Measurements from ENCODE around the gene LCORL. TPM values are rescaled to one million over a fixed set of nuclear protein-coding genes. Genes with fewer than 3 reads are reported as not detected.
"Not testable (repeated sequence)": the region's sequence is repeated elsewhere in the genome, so short reads cannot be mapped to it uniquely, and the experiment has no call there.

LCORL gene
- total and polyA plus RNA-seq, 11 donors = 1.3 to 12.1 (median 5.8) TPM

GRCh38 chr4:17869327-17869726, 152.2 kb downstream of the LCORL start:
- Histone ChIP-seq H3K4me3 (no peak overlapping the region), H3K27me3 (no peaks in the 10 kb centered on the region), H3K27ac (no peak overlapping the region), H3K36me3 (no peaks in the 10 kb centered on the region), H3K9me3 (no peaks in the 10 kb centered on the region), H3K4me1 (no peaks in the 10 kb centered on the region)
- DNase-seq (no peak), ATAC-seq (no peak)
- WGBS, 4 donors = 81 to 88% (median 84%) methylated on average over 2 of the region's 2 CpGs
- TF ChIP-seq CTCF (IDR thresholded peaks at IDR 0.05) = no peak
- TF ChIP-seq POLR2A (IDR thresholded peaks at IDR 0.05) = no peak
- intact Hi-C loops (cut with DNase I) = no loop called here

GRCh38 chr4:17867276-17867675, 154.3 kb downstream of the LCORL start:
- DNase-seq = no peak

GRCh38 chr4:17866810-17867209, 154.7 kb downstream of the LCORL start:
- 79 to 91% (median 89%) methylated on average over 2 of the region's 2 CpGs for WGBS, 4 donors
- H3K9me3 ChIP-seq = peaks cover 0 to 21% (median 2%) of the 10 kb centered on the region in 12 donors
- H3K27ac ChIP-seq = no peak overlapping the region
- H3K4me3 ChIP-seq = no peak overlapping the region
- H3K36me3 ChIP-seq = peaks cover 0 to 6% (median 0%) of the 10 kb centered on the region in 9 donors
- no peak for DNase-seq
- intact Hi-C loops (cut with DNase I) = no loop called here
- H3K4me1 ChIP-seq = no peaks in the 10 kb centered on the region
- no peaks in the 10 kb centered on the region for H3K27me3 ChIP-seq
- TF ChIP-seq CTCF (IDR thresholded peaks at IDR 0.05) = no peak
- TF ChIP-seq POLR2A (IDR thresholded peaks at IDR 0.05) = no peak
- no peak for ATAC-seq

More at GRCh38 chr4:17867276-17867675, 154.3 kb downstream of the LCORL start:
- H3K36me3 ChIP-seq = peaks cover 0 to 6% (median 0%) of the 10 kb centered on the region in 9 donors
- H3K4me1 ChIP-seq = no peaks in the 10 kb centered on the region
- ATAC-seq = no peak
- 68 to 75% (median 72%) methylated on average over 3 of the region's 3 CpGs for WGBS, 4 donors
- no peak overlapping the region for H3K4me3 ChIP-seq
- peaks cover 0 to 16% (median 0%) of the 10 kb centered on the region in 12 donors for H3K9me3 ChIP-seq
- intact Hi-C loops (cut with DNase I) = no loop called here
- H3K27me3 ChIP-seq = no peaks in the 10 kb centered on the region
- H3K27ac ChIP-seq = no peak overlapping the region
- TF ChIP-seq CTCF (IDR thresholded peaks at IDR 0.05) = no peak

GRCh38 chr4:17865866-17866363, 155.6 kb downstream of the LCORL start:
- intact Hi-C loops (cut with DNase I) = no loop called here
- H3K27ac ChIP-seq = no peak overlapping the region
- TF ChIP-seq POLR2A (IDR thresholded peaks at IDR 0.05) = no peak
- TF ChIP-seq CTCF (IDR thresholded peaks at IDR 0.05) = no peak
- DNase-seq (no peak), ATAC-seq (no peak)
- H3K4me1 ChIP-seq = no peaks in the 10 kb centered on the region
- H3K9me3 ChIP-seq = peaks cover 0 to 29% (median 2%) of the 10 kb centered on the region in 12 donors
- no peaks in the 10 kb centered on the region for H3K27me3 ChIP-seq
- no peak overlapping the region for H3K4me3 ChIP-seq
- H3K36me3 ChIP-seq = peaks cover 0 to 6% (median 0%) of the 10 kb centered on the region in 9 donors
- WGBS, 4 donors = 93 to 100% (median 99%) methylated on average over 1 of the region's 1 CpG

- H3K36me3 ChIP-seq; H3K27me3 ChIP-seq; H3K4me3 ChIP-seq; intact Hi-C loops (cut with DNase I); H3K4me1 ChIP-seq; H3K27ac ChIP-seq; DNase-seq; ATAC-seq: not testable (repeated sequence)
- peaks cover 0 to 46% (median 2%) of the 10 kb centered on the region in 12 donors for H3K9me3 ChIP-seq
Measured at GRCh38 chr4:17861906-17862305, 159.6 kb downstream of the LCORL start.

Measured in heart left ventricle (tissue), 16 donors.